GM19351 (cell line): ENCODE data around the gene CYP2W1.

Experiments
- ATAC-seq: cut with Tn5 transposase; IDR thresholded peaks from one replicate; pipeline ENCODE4 v1.9.1; 2021; ENCODE audit warnings: mild to moderate bottlenecking, moderate library complexity; ENCODE audit not compliant: unreplicated experiment

Gene CYP2W1

GRCh38 chr7:966291-967069 lies 16.5 kb upstream of the CYP2W1 start:
- no peak for ATAC-seq

DNA sequence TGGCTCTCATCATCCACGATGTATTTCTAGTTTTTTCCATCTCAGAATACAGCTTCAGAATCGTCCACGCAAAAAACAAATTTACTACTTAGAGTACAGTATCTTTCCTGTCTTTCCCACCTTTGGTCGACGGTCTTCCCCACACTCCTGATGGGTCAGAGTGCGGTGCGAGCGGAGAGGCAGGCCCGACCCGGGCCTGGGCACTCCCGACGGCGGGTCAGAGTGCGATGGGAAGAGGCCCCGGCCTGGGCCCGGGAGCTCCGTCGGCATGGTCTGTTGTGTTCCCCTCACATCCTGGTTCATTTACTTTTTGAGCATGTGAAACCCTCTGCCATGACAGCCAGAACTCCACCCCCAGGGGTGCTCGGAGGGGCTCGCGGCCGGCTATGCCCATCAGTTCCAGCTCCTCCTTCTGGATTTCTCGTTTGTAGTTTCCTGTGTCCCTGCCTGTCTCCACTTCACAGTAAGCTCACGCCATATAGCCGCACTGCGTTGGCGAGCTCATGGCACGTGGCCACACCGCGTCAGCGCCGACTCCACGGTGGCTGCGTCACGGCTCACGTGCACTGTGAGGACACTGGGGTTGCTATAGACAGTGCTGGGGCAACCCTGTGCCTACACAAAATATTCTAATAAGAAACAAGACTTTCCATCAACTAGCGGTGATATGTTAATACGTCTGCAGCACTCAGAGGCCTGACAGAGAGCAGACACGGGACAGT lies 15.5 kb upstream of the CYP2W1 start:
- no peak for ATAC-seq

DNA sequence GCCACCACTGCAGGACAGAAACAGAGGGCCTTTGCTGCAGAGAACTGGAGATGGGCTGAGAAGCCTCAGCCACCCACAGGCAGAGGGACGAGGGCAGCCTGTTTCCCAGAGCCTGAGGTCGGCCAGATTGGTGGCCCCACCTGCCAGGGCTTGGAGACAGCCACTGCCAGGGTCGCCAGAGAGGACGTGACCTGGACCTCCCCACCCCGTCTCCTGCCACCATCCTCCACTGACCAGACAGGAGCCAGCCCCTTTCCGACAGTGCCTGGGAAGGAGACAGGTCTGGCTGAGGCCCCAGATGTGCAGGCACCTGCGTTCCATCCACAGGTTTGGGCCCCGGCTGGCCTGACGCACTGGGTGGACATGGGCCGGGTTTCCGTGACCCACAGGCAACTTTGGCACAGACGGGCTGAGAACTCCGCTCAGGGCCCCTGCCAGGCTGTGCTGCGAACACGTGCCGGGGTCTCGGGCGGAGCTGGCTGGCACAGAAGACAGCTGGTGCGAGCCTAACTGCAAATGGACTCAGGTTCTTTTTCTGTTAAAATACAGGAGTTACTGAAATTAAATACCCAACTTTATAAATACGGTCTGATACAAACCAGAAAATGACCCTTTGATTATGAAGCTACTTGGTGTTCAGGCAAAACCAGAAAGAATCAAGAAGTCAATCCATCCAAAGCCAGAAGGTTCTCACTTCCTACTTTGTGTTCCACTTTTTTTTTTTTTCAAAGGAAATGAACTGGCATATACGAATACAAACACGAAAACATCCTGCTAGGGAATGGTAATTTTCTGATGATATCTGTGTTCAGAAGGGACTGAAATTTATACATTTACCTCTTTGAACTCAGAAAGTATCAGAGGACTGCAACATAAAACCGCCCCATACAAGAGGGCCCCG lies 14.5 kb upstream of the CYP2W1 start:
- ATAC-seq: no peak

- ATAC-seq: no peak
Measured at GRCh38 chr7:969403-969802, 13.6 kb upstream of the CYP2W1 start.

DNA sequence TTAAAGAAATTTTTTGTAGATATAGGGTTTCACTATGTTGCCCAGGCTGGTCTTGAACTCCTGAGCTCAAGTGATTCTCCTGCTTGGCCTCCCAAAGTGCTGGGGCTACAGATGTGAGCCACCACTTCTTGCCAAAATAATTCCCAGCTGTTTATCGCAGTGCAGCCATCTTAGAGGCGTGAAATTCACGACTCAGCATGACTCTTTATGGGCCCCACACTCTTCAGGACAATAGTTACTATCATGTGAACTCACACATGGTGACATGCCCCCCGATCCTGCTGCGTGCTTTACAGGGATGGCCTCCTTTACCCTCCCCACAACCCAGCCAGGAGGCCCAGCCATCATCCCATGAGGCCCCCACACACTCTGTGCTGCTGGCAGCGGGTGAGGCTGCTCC lies 12.2 kb upstream of the CYP2W1 start:
- ATAC-seq: no peak

DNA sequence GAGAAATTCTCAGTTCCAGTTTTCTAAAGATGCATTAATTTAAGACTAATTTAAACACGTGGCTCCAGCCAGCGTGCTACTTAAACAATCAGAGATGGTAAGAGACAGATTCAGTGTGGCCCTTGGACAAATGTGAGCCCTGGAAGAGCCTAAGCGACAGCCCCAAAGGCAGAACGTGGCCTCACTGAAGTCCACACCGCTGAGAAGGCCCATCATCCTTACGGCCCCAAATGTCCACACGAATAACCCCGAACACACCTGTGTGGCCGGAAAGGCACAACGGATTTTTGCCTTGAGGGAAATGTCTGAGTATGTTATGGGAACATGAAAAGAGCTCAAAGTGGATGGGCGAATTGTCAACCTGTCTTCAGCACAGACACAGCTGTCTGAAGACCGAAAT lies 10.9 kb upstream of the CYP2W1 start:
- no peak for ATAC-seq

GRCh38 chr7:972676-973309 lies 10.2 kb upstream of the CYP2W1 start:
- no peak for ATAC-seq

DNA sequence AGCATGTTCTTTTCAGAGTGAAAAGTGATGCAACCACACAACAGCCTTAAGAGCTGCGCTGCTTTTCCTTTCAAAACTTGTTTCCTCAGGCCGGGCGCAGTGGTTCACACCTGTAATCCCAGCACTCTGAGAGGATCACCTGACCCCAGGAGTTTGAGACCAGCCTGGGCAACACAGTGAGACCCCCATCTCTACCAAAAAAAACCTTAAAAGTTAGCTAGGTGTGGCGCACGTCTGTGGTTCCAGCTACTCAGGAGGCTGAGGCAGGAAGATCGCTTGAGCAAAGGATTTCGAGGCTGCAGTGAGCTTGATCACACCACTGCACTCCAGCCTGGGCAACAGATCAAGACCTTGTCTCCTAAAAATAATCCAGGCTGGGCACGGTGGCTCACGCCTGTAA lies 9.7 kb upstream of the CYP2W1 start:
- no peak for ATAC-seq

DNA sequence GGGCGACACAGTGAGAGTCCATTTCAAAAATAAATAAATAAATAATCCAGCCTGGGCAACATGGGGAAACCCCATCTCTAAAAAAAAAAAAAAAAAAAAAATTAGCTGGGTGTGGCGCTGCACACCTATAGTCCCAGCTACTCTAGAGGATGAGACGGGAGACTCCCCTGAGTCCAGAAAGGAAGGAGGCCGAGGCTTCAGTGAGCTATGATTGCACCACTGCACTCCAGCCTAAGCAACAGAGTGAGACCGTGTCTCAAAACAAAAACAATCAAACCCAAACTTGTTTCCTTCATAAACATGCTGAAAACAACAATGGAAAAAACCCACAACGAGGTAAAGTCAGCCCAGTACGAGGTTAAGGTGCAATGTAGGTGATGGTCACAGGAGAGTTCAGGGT lies 8.8 kb upstream of the CYP2W1 start:
- no peak for ATAC-seq

DNA sequence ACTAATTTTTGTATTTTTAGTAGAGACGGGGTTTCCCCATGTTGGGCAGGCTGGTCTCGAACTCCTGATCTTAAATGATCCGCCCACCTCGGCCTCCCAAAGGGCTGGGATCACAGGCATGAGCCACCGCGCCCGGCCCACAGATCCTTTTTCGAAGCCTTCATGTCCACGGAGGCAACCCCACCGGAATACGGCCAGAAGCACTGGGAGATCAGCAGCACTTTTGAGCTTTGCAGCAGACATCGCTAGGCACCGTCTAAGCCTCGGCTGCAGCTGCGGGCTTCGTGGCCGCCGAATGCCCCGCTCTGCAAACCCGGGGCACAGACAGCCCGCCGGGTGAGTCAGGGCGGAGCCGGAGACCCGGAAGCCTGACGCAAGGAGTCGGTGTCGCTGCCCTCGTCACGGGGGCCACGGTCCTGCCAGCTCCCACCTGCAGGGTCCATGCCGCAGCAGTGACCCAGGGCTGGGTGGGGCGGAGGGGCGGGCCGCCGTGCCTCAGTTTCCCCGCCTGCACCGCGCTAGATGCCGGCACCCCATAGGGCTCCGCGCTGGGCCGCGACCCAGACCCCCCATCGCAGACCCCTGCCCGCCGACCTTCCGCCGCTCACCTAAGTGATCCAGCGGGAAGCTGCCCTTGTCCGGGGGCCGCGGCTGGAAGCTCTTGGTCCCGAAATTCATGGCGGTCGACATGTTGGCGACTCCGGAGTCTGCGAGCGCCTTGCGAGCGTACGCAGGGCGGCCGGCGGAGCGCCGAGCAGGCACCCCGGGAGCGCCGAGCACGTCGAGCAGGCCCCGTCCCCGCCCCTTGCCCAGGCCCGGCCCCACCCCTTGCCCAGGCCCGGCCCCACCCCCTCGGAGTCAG lies 7.9 kb upstream of the CYP2W1 start, which contains the start of gene COX19:
Gene COX19, minus strand, starts transcription at position 730 of the 862 bp plus-strand sequence. Its CDS starts 40 bp downstream, at position 690.
- peak; percentile 86 for ATAC-seq

DNA sequence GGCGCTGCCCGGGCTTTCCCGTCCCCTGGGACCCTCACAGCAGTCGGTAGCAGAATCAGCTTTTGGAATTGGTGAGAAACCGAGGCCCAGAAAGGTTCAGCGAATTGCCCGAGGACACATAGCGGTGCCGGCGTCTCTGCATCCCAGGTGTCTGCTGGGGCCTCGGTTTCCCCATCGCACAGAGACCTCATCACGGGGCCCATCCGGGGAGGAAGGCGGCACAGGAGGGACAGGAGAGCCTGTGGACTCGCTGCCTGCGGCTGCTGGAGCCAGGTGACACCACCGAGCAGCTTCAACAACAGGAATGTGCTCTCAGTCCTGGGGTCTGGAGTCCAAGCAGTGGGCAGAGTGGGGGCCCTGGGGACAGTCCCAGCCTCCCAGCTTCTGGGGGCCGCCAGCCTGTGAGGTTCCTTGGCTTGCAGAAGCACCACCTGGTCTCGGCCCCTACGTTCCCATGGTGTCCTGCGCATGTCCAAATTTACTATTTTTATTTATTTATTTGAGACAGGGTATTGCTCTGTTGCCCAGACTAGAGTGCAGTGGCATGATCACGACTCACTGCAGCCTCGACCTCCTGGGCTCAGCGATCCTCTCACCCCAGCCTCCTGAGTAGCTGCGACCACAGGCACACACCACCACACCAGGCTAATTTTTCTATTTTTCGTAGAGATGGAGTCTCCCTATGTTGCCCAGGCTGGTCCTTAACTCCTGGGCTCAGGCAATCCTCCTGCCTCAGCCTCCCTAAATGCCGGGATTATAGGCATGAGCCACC lies 7.1 kb upstream of the CYP2W1 start:
- ATAC-seq: no peak

- no peak for ATAC-seq
Measured at GRCh38 chr7:976901-977325, 6.1 kb upstream of the CYP2W1 start.

- ATAC-seq: no peak
Measured at GRCh38 chr7:977326-978048, 5.5 kb upstream of the CYP2W1 start.

DNA sequence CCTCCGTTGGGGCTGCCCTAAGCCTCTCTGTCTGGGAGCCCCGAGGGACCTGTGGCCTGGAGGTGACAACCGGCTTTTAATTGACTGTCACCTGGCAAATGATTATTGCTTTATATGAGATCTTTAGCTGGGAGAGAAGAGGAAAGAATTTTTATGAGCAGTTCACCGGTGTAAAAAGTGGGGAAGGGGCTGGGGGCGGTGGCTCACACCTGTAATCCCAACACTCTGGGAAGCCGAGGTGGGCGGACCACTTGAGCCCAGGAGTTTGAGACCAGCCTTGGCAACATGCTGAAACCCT lies 5.0 kb upstream of the CYP2W1 start:
- no peak for ATAC-seq

DNA sequence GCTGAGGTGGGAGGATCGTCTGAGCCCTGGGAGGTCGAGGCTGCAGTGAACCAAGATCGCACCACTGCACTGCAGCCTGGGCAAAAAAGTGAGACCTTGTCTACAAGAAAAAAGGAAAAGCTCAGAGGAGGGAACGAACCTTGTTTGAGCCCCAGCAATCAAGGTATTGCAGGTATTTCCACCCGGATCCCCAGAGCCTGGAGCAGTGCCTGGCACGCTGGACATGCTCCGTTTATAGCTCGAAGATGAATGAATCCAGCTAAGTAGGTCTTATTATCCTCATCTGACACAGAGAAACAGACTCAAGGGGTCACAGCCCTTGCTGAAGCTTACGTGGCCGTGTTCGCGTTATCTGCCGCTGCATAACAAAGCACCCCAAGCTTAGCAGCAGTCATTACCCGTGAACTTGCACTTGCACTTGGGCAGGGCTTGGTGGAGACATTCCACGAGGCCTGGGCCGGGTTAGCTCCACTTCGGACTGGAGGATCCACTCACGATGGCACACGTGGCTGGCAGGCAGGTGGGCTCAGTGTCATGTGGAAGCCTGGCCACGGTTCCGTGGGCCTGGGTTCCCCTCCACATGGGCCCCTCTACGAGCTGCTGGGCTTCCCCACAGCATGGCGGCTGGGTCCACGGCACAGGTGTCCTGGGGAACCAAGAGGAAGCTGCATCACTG lies 4.4 kb upstream of the CYP2W1 start:
- no peak for ATAC-seq

DNA sequence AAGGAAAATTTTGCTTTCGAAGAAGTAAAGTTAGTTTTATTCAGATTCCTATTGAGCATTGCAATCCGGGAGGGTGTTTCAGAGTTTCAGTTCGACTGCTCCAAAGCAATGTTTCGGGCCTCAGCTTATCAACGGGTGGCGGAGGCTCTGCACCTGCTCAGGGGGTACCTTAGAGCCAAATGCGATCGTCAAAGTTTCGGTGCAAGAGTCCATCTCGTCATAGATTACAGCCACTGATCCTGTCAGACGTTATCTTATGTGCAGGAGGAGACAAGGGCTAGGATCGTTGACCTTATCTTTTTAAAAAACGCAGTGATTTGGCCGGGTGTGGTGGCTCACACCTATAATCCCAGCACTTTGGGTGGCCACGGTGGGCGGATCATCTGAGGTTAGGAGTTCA lies 3.8 kb upstream of the CYP2W1 start:
- no peak for ATAC-seq

- no peak for ATAC-seq
Measured at GRCh38 chr7:979886-980571, 3.0 kb upstream of the CYP2W1 start.
